Adrenal gland (tissue), 5 donors: ENCODE results near the gene DCN.

Experiments
- POLR2A ChIP-seq, 2 donors: fragments of 450-650 bp; IDR thresholded peaks; one replicate each; pipeline ENCODE4 v1.6.1; 2017; ENCODE audit warnings: antibody characterized with exemption in 2 of 2, mild to moderate bottlenecking in 2 of 2, moderate library complexity in 1 of 2
- TF ChIP-seq, protein P1 (sequence below), 6 experiments: fragments of 450-650 bp in 4 of 6; fragments of 200-600 bp in 2 of 6; sonication (generic) in 1 of 6; IDR thresholded peaks; 1 replicate in 5 of 6; 2 replicates in 1 of 6; pipeline versions ENCODE4 v1.5.1 to v1.8.0; 2016 to 2021; ENCODE audit warnings: antibody characterized with exemption in 6 of 6, mild to moderate bottlenecking in 2 of 6, moderate library complexity in 1 of 6
- donor health status: DM: no; HTN: no; CAD: no.

GRCh38 chr12:91202390-91202789 lies 19.8 kb upstream of the DCN start:
- TF ChIP-seq, protein P1, sequence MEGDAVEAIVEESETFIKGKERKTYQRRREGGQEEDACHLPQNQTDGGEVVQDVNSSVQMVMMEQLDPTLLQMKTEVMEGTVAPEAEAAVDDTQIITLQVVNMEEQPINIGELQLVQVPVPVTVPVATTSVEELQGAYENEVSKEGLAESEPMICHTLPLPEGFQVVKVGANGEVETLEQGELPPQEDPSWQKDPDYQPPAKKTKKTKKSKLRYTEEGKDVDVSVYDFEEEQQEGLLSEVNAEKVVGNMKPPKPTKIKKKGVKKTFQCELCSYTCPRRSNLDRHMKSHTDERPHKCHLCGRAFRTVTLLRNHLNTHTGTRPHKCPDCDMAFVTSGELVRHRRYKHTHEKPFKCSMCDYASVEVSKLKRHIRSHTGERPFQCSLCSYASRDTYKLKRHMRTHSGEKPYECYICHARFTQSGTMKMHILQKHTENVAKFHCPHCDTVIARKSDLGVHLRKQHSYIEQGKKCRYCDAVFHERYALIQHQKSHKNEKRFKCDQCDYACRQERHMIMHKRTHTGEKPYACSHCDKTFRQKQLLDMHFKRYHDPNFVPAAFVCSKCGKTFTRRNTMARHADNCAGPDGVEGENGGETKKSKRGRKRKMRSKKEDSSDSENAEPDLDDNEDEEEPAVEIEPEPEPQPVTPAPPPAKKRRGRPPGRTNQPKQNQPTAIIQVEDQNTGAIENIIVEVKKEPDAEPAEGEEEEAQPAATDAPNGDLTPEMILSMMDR (IDR thresholded peaks at IDR 0.05) = no peak
- no peak for TF ChIP-seq POLR2A (IDR thresholded peaks at IDR 0.05)
